Fibroblast of the aortic adventitia (primary cell): ENCODE measurements around the gene RNF167. TPM values are rescaled to one million over a fixed set of nuclear protein-coding genes. Genes with fewer than 3 reads are reported as not detected.

ENCODE experiments used
- DNase-seq: peaks from one replicate; pipeline ENCODE4 v3.0.0-alpha.2; 2010; ENCODE audit warnings: low read depth
- H3K4me3 ChIP-seq: 2 replicates; pipeline ENCODE4 v1.5.1; 2011; ENCODE audit warnings: low read depth, mild to moderate bottlenecking, control low read depth, low read length, moderate library complexity
- total RNA-seq: library from RNA; depleted of rRNA; stranded (reverse); fragments of >200 nt; gene quantifications from 2 replicates; pipeline ENCODE4 v1.2.3, GENCODE V29; 2012; ENCODE audit warnings: low replicate concordance
- TF ChIP-seq, protein P1 (sequence below): IDR thresholded peaks from 2 replicates; pipeline ENCODE4 v1.5.1; 2011; ENCODE audit warnings: mild to moderate bottlenecking, low read length, control low read depth, inconsistent platforms; ENCODE audit not compliant: insufficient read depth

The RNF167 gene
- total RNA-seq, 1 donor = 26.4 TPM

DNA sequence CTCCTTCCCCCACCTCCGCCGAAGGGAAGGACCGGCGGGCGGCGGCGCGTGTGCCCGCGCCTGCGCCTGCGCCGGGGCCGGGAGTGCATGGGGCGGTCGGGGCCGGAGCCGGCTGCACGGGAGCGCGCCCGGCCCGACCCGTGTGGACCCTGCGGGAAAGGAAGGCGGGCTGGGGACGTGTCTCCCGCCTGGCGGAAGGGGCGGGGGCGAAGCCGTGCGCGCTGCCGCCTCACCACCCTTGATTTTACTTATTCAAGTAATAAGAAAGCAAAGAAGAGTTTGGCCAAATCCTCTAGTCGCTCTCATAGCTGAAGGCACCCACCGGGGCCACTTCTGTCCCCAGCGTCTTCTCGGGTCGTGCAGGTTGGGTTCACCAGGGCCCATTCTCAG lies 8.9 kb downstream of the RNF167 start:
- peak overlapping the region; percentile 71 for H3K4me3 ChIP-seq
- peak; percentile 84 for DNase-seq
- TF ChIP-seq, protein P1, sequence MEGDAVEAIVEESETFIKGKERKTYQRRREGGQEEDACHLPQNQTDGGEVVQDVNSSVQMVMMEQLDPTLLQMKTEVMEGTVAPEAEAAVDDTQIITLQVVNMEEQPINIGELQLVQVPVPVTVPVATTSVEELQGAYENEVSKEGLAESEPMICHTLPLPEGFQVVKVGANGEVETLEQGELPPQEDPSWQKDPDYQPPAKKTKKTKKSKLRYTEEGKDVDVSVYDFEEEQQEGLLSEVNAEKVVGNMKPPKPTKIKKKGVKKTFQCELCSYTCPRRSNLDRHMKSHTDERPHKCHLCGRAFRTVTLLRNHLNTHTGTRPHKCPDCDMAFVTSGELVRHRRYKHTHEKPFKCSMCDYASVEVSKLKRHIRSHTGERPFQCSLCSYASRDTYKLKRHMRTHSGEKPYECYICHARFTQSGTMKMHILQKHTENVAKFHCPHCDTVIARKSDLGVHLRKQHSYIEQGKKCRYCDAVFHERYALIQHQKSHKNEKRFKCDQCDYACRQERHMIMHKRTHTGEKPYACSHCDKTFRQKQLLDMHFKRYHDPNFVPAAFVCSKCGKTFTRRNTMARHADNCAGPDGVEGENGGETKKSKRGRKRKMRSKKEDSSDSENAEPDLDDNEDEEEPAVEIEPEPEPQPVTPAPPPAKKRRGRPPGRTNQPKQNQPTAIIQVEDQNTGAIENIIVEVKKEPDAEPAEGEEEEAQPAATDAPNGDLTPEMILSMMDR = no peak

- DNase-seq = peak; percentile 69
- H3K4me3 ChIP-seq = peak overlapping the region; percentile 71
- TF ChIP-seq, protein P1 = no peak
Measured at GRCh38 chr17:4949321-4950074, 9.4 kb downstream of the RNF167 start.

- no peak for DNase-seq
- peak overlapping the region; percentile 45 for H3K4me3 ChIP-seq
- TF ChIP-seq, protein P1 = no peak
Measured at GRCh38 chr17:4950075-4950745, 10.1 kb downstream of the RNF167 start.

GRCh38 chr17:4950746-4951204 lies 10.7 kb downstream of the RNF167 start, which contains the start of gene ENO3:
Gene ENO3 (plus strand): TSS chr17:4951119. CDS start chr17:4951830, 711 bp downstream.
- no peak for DNase-seq
- peak within 1 kb of the TSS; percentile 45 for H3K4me3 ChIP-seq
- TF ChIP-seq, protein P1 = no peak

DNA sequence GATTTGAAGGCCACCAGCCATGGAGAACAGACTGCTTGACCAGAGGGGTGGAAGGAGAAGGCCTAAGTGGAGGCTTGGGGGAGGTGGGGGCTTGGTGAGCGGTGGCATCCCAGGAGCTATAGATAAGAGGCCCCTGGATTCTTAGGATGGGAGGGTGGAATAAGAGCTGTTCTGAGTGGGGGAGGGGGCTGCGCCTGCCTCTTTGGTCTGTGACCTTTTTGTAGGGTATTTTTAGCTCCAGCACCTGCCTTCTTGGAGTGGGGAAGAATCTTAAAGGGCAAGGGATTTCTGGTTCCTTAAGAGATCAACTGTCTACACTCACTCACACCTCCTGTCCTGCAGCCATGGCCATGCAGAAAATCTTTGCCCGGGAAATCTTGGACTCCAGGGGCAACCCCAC lies 11.4 kb downstream of the RNF167 start:
- TF ChIP-seq, protein P1 = no peak
- no peak for DNase-seq
- H3K4me3 ChIP-seq = no peak overlapping the region

GRCh38 chr17:4953451-4953961 lies 13.4 kb downstream of the RNF167 start:
- TF ChIP-seq, protein P1 = no peak
- peak; percentile 62 for DNase-seq
- H3K4me3 ChIP-seq = no peak overlapping the region
